ENCODE data around the gene LZTS2.

DNA sequence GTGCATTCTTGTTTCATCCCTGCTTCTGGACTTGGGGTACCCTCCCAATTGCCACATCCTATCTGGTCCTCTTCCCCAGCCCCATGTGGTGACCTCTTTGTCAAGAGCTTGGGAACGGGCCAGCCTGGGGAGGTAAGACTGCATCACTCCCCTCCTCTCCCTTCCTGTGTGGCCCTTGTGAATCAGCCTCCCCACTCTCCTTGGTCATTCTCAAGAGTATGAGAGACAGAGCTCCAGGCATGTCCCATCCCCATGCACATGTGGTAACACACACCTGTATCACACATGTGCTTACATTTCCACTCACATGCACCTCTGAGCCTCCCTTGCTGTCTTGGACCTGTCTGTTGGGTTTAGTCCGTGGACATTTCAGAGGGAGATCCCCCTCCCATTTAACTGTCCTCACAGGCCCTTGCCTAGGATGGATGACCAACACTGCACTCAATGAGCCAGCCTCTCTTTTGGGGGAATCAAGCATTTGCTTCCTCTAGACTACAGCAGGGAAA lies 14.9 kb upstream of the LZTS2 start:
- TF ChIP-seq POLR2A (IDR thresholded peaks at IDR 0.05) (no peak), POLR2AphosphoS5 (IDR thresholded peaks at IDR 0.05) (no peak)
- TF ChIP-seq, protein P1, sequence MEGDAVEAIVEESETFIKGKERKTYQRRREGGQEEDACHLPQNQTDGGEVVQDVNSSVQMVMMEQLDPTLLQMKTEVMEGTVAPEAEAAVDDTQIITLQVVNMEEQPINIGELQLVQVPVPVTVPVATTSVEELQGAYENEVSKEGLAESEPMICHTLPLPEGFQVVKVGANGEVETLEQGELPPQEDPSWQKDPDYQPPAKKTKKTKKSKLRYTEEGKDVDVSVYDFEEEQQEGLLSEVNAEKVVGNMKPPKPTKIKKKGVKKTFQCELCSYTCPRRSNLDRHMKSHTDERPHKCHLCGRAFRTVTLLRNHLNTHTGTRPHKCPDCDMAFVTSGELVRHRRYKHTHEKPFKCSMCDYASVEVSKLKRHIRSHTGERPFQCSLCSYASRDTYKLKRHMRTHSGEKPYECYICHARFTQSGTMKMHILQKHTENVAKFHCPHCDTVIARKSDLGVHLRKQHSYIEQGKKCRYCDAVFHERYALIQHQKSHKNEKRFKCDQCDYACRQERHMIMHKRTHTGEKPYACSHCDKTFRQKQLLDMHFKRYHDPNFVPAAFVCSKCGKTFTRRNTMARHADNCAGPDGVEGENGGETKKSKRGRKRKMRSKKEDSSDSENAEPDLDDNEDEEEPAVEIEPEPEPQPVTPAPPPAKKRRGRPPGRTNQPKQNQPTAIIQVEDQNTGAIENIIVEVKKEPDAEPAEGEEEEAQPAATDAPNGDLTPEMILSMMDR (IDR thresholded peaks at IDR 0.05), result no peak
